ENCODE results near the gene LDAH.
"Not testable (repeated sequence)": the region's sequence is repeated elsewhere in the genome, so short reads cannot be mapped to it uniquely, and the experiment has no call there.

Gene LDAH

DNA sequence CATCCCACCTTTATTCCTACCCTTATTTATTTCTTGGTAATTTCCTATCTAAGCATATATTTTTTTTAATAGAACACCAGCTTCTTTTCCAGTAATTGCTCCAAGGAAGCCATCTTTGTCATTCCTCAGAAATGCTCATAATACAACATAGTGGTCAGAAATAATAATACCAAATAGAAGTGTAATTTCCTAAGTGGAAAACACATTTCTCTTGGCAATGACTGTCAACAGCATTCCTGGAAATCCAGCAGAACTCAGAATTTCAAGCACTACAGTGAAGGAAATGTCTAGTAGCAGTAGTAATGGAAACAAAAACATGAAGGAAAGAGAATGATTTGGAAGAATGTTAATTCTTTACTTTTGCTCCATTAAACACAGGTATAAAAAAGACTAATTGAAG is 99.4 kb downstream of the LDAH start:
- DNase-seq (ENCODE audit: low spot score), result no peak

GRCh38 chr2:20722592-20723240 is 100.2 kb downstream of the LDAH start:
- DNase-seq (ENCODE audit: low spot score), result no peak

- no peak for DNase-seq (ENCODE audit: low spot score)
Measured at GRCh38 chr2:20717641-20718040, 105.3 kb downstream of the LDAH start.

DNA sequence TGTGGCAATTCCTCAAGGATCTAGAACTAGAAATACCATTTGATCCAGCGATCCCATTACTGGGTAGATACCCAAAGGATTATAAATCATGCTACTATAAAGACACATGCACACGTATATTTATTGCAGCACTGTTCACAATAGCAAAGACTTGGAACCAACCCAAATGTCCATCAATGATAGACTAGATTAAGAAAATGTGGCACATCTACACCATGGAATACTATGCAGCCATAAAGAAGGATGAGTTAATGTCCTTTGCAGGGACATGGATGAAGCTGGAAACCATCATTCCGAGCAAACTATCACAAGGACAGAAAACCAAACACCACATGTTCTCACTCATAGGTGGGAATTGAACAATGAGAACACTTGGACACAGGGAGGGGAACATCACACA is 106.7 kb downstream of the LDAH start:
- not testable (repeated sequence) for DNase-seq (ENCODE audit: low spot score)

GRCh38 chr2:20714412-20714811 is 108.5 kb downstream of the LDAH start:
- not testable (repeated sequence) for DNase-seq (ENCODE audit: low spot score)

GRCh38 chr2:20713585-20713984 is 109.3 kb downstream of the LDAH start:
- not testable (repeated sequence) for DNase-seq (ENCODE audit: low spot score)

DNA sequence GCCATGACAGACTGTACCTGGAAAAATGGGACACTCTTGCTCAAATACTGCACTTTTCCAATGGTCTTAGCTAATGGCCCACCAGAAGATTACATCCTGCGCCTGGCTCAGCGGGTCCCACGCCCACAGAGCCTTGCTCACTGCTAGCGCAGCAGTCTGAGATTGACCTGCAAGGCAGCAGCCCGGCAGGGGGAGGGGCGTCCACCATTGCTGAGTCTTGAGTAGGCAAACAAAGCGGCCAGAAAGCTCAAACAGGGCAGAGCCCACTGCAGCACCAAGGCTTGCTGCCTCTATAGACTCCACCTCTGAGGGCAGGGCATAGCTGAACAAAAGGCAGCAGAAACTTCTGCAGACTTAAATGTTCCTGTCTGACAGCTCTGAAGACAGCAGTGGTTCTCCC is 111.3 kb downstream of the LDAH start:
- not testable (repeated sequence) for DNase-seq (ENCODE audit: low spot score)

GRCh38 chr2:20707601-20708000 is 115.3 kb downstream of the LDAH start:
- no peak for DNase-seq (ENCODE audit: low spot score)

- DNase-seq (ENCODE audit: low spot score), result no peak
Measured at GRCh38 chr2:20706786-20707185, 116.1 kb downstream of the LDAH start.

- no peak for DNase-seq (ENCODE audit: low spot score)
Measured at GRCh38 chr2:20706217-20706616, 116.7 kb downstream of the LDAH start.

DNA sequence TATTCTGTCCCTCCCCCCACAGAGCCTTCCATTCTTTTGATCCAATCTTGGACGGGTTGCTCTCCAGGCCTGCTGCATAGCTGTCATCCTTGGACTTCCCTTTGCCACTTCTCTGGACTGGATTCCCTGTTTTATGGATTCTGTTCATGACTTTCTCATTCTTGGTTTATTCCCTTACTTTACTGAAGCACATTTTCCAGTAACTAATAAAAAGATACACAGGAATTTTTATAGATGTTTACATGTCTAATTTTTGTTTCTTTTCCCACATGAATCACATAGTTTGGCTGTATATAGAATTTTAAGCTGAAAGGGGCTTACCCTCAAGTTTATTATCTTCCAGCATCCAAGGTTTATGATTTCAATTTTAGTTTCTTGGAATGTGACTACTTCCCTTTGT is 118.0 kb downstream of the LDAH start:
- no peak for DNase-seq (ENCODE audit: low spot score)

- no peak for DNase-seq (ENCODE audit: low spot score)
Measured at GRCh38 chr2:20702563-20702962, 120.3 kb downstream of the LDAH start.

DNA sequence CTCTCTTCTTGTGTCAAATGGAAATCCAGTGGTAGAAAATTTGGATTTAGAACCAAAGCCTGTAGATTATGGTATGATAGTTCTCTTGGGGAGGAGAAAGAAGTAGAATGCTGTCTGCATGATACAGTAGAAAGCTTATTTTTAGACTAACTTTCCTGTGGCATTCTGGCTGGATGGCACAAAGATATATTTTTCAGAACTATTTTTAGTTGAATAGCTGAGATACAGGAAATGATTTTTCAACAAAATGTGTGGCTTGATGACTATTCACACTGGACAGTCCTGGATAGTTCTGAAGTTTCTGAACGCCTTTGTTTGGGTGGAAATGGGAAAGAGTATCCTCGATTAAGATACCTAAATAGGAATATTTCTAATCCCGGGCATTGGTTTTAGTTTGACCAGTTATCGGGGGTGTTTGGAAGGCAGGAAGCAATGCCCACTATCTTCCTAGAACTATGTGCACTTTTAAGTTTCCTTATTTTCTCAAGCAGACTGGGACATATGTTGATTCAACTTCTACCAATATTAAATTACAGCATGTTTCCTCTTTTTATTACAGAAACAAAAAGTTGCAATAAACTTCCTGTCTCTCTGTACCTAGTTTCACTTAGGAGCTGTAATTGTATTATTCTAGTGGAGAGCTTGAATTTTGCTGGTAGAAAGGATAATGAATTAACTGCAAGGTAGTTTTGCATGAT is 123.8 kb downstream of the LDAH start:
- peak; percentile 39 for DNase-seq (ENCODE audit: low spot score)

DNA sequence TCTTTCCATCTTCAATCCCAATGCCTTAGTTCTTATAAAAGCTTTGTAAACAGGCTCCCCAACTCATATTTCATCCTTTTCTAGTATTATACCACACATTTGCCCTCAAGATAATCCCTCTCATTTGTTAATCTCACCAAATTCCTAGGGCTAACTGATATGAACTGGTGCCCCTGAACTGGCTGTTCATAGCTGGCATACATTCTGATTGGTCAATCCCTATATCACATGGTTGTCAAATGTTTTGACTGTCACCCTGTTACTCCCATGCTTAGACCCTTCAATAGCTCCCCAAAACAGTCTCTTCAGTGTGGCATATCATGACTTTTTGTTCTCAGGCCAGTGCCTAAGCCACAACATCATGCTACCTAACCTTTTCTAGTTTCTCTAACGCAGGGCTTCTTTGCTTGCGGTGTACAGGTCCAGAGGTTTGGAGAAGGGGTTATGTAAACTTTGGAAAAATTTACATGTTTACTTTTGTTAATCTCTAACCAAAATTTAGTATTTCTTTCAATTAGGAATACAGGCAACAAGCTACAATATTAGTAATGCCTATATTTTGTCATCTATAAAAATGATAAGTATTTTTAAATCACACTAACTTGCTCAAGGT is 125.5 kb downstream of the LDAH start:
- DNase-seq (ENCODE audit: low spot score), result no peak

DNA sequence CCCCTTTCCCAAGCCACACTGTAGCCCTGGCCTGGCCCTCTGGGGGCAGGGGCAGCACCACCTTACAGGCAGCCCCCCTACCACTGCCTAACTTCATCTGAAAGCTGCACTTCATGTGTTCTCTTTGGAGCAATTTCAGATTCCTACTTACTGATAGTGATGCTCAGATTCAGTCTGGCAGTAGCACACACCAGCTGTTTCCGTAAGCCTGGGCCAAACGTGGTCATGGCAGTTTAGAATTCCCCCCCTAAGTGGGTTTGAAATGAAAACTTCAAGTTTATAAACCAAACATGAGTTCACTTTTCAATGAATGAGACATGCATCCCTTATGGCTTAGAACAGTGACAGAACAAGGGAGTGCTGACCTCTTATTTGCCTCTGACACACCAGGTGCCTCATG is 126.5 kb downstream of the LDAH start:
- no peak for DNase-seq (ENCODE audit: low spot score)

DNA sequence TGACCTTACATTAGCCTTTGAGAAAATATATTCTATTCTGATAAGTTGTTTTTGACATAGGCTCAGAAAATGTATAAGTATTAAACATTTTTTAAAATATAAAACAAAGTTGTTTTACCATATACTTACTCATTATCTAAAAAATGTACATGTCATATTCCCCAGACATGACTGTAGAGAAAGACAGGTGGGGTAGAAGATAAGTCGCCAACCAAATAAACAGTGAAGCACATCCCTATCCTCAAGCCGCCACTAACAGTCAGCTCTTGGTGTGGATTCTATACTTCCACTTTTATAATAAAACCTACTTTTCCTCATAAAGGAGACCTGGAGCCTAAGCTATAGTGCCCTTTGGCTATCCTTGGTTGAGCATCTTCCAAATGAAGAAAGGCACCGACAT is 129.6 kb downstream of the LDAH start:
- DNase-seq (ENCODE audit: low spot score), result no peak

DNA sequence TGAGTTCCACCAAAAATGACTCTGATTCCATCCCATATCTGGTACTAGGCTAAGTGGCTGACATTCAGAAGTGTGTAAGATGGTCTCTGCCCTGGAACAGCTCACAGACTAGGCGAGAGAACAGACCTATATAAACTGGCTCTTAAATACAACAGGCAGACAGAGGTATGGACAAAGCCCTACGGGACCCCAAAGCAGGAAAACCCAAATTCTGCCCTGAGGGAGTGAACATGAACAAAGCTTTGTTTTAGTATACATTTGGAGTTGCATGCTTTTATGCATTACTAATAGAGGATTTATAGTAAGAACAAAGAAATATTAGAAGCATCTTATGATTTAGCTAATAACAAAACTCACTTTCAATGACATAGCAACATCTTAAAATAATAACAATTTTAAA is 130.8 kb downstream of the LDAH start:
- DNase-seq (ENCODE audit: low spot score), result no peak

DNA sequence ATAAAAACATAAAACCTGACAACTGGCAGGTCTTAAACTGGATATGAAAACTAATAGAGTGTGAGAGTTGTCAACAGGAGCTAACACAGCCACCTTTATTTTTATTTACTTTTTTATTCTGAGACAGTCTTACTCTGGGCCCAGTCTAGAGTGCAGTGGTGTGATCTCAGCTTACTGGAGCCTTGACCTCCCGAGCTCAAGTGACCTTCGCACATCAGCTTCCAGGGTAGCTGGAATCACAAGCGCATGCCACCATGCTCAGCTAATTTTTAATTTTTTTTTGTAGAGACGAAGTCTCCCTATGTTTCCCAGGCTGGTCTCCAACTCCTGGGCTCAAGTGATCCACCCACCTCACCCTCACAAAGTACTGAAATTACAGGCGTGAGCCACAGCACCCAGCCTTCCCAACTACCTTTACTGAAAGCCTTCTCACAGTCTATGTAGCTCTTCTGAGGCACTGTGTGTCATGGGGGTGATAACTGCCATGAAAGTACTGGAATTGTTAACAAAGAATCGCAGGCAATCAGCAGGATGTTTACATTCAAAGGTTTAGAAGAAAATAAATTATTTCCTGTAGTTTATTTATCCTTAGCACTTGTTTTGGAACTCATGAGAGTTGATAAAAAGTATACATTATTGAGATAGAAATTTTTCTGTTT is 131.7 kb downstream of the LDAH start:
- no peak for DNase-seq (ENCODE audit: low spot score)

DNA sequence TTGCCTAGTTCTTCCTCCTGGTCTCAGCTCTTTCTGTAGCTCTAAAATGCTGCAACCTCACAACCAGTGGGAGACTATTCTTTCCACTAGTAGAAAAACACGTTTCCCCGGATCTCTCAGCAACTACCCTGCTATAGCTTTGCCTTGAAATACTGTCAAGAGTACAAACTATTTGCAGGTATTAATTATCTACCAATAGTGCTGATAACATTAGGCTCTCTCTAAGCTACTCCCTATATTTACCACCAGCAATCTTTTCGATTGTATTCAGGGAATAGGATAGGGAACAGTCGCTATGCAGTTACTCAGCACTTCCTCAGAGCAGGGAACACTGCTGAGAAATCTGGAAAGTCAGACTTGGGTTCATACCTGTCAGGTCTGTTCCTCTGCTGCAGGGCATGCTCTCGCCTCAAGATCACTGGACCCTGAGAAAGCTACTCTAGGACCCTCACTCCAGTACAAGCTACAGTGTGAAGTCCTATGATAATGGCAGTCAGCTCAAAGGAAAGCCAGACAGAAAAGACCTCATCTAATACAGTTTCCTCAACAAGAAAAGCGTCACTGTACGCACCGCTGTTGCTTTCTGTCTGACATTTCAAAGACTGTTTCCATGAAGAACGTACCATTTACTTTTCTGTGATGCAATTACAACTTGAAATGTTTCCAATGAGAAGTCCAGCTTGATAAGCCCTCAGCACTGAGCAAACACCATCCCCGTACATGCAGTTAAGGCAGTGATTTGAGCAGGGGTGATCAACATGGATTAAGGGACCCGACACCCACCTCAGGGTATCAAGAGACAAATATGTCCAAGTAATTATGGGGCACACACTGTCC is 133.3 kb downstream of the LDAH start:
- DNase-seq (ENCODE audit: low spot score), result no peak

DNA sequence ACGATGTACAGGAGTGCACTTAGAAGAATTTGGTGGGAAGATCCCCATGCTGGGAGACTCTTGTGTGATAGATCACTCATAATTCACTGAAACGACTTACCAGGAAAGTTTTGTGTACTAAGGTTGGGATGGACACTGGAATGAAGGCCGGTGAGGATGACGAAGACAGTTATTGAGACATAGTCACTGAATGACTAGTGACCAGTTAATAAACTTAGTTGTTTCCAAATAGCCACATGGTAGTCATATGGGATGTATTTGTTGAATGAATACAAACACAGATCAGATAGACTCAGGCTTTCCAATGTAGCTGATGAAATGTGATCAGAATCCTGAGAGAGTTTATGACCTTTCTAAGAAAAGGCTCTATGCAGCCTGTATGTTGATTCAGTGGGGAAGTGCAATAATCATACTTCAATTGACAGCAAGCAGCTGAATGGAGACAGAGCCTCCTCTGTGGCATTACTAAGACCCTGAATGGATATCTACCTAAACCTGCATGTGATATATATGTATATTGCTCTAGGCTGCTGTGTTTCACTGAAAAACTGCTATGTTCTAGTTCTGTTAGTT is 135.6 kb downstream of the LDAH start:
- no peak for DNase-seq (ENCODE audit: low spot score)

GRCh38 chr2:20684581-20685063 is 138.3 kb downstream of the LDAH start:
- no peak for DNase-seq (ENCODE audit: low spot score)
